Measurements from ENCODE around the gene OSBPL7.

OSBPL7 gene

GRCh38 chr17:47792979-47793378, 28.6 kb downstream of the OSBPL7 start:
- Histone ChIP-seq H3F3A (ENCODE audit: insufficient read depth, low read length) (no peaks in the 10 kb centered on the region), H3K9me2 (replicated peaks; ENCODE audit: insufficient read depth, low read length) (no peaks in the 10 kb centered on the region), H3K9me3 (replicated peaks; ENCODE audit: insufficient read depth, low read length) (no peaks in the 10 kb centered on the region), H4K20me1 (ENCODE audit: insufficient read depth, low read length) (no peaks in the 10 kb centered on the region), H3K36me3 (replicated peaks; ENCODE audit: insufficient read depth, low read length) (no peaks in the 10 kb centered on the region), H3K27me3 (replicated peaks; ENCODE audit: insufficient read depth, low read length) (peaks cover 70% of the 10 kb centered on the region), H3K4me2 (ENCODE audit: low read depth, low read length) (no peak overlapping the region), H3K27ac (ENCODE audit: low read length) (no peak overlapping the region), H3K79me2 (ENCODE audit: low read length) (no peaks in the 10 kb centered on the region), H2AFZ (ENCODE audit: low read length) (no peak overlapping the region), H3K9ac (ENCODE audit: low read length) (no peak overlapping the region), H3K4me1 (ENCODE audit: low read length) (no peaks in the 10 kb centered on the region), H3K4me3 (ENCODE audit: low read length) (no peak overlapping the region)
- TF ChIP-seq CTCF (IDR thresholded peaks at IDR 0.05; ENCODE audit: low read length) (no peak), EZH2 (optimal IDR thresholded peaks at IDR 0.05; ENCODE audit: low read depth, low read length) (no peak), EZH2phosphoT487 (IDR thresholded peaks at IDR 0.05; ENCODE audit: low read length) (no peak)
- no peak for DNase-seq

GRCh38 chr17:47792457-47792856, 29.1 kb downstream of the OSBPL7 start:
- Histone ChIP-seq H3K27ac (ENCODE audit: low read length) (no peak overlapping the region), H4K20me1 (ENCODE audit: insufficient read depth, low read length) (no peaks in the 10 kb centered on the region), H3K79me2 (ENCODE audit: low read length) (no peaks in the 10 kb centered on the region), H3K9ac (ENCODE audit: low read length) (no peak overlapping the region), H3K27me3 (replicated peaks; ENCODE audit: insufficient read depth, low read length) (peaks cover 75% of the 10 kb centered on the region), H3K9me3 (replicated peaks; ENCODE audit: insufficient read depth, low read length) (no peaks in the 10 kb centered on the region), H3K4me2 (ENCODE audit: low read depth, low read length) (no peak overlapping the region), H3K4me1 (ENCODE audit: low read length) (no peaks in the 10 kb centered on the region), H3K36me3 (replicated peaks; ENCODE audit: insufficient read depth, low read length) (no peaks in the 10 kb centered on the region), H3K4me3 (ENCODE audit: low read length) (no peak overlapping the region), H2AFZ (ENCODE audit: low read length) (no peak overlapping the region), H3F3A (ENCODE audit: insufficient read depth, low read length) (no peaks in the 10 kb centered on the region), H3K9me2 (replicated peaks; ENCODE audit: insufficient read depth, low read length) (no peaks in the 10 kb centered on the region)
- no peak for DNase-seq
- no peak for TF ChIP-seq EZH2phosphoT487 (IDR thresholded peaks at IDR 0.05; ENCODE audit: low read length)
- no peak for TF ChIP-seq CTCF (IDR thresholded peaks at IDR 0.05; ENCODE audit: low read length)
- no peak for TF ChIP-seq EZH2 (optimal IDR thresholded peaks at IDR 0.05; ENCODE audit: low read depth, low read length)

GRCh38 chr17:47791025-47791424, 30.6 kb downstream of the OSBPL7 start:
- no peaks in the 10 kb centered on the region for H3K36me3 ChIP-seq (replicated peaks; ENCODE audit: insufficient read depth, low read length)
- H3K27ac ChIP-seq (ENCODE audit: low read length), result no peak overlapping the region
- H3K4me2 ChIP-seq (ENCODE audit: low read depth, low read length), result no peak overlapping the region
- no peaks in the 10 kb centered on the region for H3K9me3 ChIP-seq (replicated peaks; ENCODE audit: insufficient read depth, low read length)
- H3K9ac ChIP-seq (ENCODE audit: low read length), result no peak overlapping the region
- H3K79me2 ChIP-seq (ENCODE audit: low read length), result no peaks in the 10 kb centered on the region
- H4K20me1 ChIP-seq (ENCODE audit: insufficient read depth, low read length), result no peaks in the 10 kb centered on the region
- H3K4me3 ChIP-seq (ENCODE audit: low read length), result no peak overlapping the region
- H2AFZ ChIP-seq (ENCODE audit: low read length), result no peak overlapping the region
- DNase-seq, result no peak
- no peaks in the 10 kb centered on the region for H3F3A ChIP-seq (ENCODE audit: insufficient read depth, low read length)
- H3K27me3 ChIP-seq (replicated peaks; ENCODE audit: insufficient read depth, low read length), result peaks cover 88% of the 10 kb centered on the region
- no peaks in the 10 kb centered on the region for H3K9me2 ChIP-seq (replicated peaks; ENCODE audit: insufficient read depth, low read length)
- H3K4me1 ChIP-seq (ENCODE audit: low read length), result no peaks in the 10 kb centered on the region
- TF ChIP-seq EZH2phosphoT487 (IDR thresholded peaks at IDR 0.05; ENCODE audit: low read length) (no peak), EZH2 (optimal IDR thresholded peaks at IDR 0.05; ENCODE audit: low read depth, low read length) (no peak), CTCF (IDR thresholded peaks at IDR 0.05; ENCODE audit: low read length) (no peak)

Data from MM.1S (cell line).